Subcutaneous adipose tissue (tissue), 4 donors: Measurements from ENCODE around the gene SEC62. TPM values are rescaled to one million over a fixed set of nuclear protein-coding genes. Genes with fewer than 3 reads are reported as not detected.

ENCODE experiments used
- total RNA-seq, 4 donors: library from RNA; depleted of rRNA; stranded (reverse); fragments of >200 nt; gene quantifications; one replicate each; pipeline ENCODE4 v1.1.0, GENCODE V29; 2016
- TF ChIP-seq, protein P1 (sequence below): fragments of 450-650 bp; IDR thresholded peaks from one replicate; pipeline ENCODE4 v1.5.1; 2016; ENCODE audit warnings: low read depth, mild to moderate bottlenecking, control low read depth, antibody characterized with exemption, moderate library complexity

Gene SEC62
- total RNA-seq, 4 donors from 2014 or later, result 57.8 to 104 (median 86.1) TPM

DNA sequence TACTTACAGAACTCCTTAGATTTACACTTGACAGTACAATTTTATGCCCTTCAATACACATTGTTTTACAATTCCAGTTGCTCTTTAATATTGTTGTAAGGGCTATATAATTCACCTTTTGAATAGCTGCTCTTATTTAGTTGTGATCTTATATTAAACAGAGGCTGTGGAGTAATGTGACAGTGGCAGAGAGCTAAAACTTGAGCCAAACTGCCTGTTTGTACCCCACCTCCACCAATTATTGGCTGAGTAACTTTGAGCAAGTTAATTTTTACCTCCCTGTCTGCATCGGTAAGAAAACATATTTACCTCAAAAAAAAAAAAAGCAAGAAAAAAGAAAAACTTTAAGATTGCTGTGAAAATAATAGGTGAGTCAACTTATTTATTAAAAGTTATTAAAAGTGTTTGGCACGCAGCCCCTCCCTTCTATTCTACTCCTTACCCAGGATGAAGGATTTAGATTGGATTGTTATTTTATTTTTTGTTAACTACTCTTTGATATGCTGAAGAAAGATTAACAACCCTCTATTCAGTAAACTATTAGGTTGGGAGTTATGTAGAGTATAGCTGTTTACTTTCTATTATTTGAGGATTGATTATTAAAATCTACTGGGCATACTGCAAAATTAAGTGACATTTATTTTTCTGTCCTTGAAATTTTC, 1.7 kb downstream of the SEC62 start:
- TF ChIP-seq, protein P1, sequence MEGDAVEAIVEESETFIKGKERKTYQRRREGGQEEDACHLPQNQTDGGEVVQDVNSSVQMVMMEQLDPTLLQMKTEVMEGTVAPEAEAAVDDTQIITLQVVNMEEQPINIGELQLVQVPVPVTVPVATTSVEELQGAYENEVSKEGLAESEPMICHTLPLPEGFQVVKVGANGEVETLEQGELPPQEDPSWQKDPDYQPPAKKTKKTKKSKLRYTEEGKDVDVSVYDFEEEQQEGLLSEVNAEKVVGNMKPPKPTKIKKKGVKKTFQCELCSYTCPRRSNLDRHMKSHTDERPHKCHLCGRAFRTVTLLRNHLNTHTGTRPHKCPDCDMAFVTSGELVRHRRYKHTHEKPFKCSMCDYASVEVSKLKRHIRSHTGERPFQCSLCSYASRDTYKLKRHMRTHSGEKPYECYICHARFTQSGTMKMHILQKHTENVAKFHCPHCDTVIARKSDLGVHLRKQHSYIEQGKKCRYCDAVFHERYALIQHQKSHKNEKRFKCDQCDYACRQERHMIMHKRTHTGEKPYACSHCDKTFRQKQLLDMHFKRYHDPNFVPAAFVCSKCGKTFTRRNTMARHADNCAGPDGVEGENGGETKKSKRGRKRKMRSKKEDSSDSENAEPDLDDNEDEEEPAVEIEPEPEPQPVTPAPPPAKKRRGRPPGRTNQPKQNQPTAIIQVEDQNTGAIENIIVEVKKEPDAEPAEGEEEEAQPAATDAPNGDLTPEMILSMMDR, result no peak

DNA sequence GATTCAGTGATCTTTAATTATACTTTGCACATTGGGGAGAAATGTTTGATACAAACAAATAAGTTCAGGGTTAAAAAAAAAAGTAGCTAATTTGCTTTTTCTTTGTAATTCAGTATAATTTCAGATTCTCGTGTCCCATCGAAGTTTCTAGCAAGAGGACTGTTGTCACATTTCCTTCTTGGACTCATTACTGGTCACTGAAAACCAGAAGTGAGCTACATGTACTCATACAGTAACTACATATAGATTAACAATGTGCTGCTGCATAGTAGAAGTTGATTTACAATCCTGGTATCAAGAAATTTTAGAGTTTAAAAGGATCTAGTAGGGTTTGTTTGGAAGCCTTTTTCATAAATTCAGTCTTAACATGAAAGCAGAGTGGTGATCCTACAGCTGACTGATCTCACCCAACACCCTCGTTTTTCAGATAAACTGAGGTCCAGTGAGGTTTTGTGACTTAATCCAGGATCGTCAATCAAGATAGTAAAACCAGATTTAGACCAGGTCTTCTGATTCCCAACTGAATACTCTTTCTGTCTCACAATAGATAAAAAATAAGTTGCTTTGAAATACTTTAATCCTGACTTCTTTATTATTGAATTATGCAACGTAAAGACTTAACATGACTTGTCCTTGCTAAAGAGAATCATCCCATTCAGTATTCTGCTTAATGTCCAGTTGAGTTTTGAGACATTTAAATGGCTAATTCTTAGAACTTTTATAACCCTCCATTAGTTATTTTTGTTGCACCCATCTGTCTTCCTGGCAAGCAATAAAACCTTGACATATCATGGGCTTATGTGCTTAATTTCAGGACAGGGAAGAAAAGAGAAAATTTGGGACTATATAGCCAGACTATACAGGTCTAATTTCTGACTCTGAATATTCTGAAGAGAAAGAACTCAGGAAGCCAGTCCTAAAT, 2.8 kb downstream of the SEC62 start:
- TF ChIP-seq, protein P1, result no peak

DNA sequence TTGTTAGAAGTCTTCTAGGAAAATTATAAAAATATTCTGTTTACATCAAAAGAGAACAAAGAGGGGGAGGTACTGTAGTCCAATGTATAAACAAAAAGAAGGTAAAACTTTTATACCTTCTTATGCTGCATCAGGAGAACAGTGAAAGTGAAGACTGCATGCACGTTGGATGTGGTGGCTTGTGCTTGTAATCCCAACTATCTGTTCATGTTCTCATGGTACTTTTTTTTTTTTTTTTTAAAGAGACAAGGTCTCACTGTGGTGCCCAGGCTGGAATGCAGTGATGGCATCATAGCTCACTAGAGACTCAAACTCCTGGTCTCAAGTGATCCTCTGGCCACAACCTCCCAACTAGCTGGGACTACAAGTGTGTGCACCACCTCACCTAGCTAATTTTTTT, 4.2 kb downstream of the SEC62 start:
- TF ChIP-seq, protein P1, result no peak

- TF ChIP-seq, protein P1, result no peak
Measured at GRCh38 chr3:169971522-169971921, 4.9 kb downstream of the SEC62 start.

DNA sequence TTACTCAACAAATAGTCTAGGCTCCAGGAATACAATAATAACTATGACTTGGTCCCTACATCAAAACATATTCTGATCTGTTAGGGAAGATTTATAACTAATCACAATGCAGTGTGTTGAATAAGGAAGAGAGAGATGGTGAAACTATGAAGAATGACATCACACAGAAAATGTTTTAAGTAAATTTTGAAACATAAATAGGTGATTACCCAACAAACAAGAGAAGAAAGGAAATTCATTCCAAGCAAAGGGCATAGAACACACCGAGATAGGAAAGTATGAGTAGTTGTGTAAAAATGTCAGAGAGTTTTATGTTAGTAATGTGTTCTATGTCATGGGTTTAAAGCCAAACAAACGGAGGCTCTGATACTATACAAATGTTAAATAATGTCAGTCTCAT, 13.4 kb downstream of the SEC62 start:
- TF ChIP-seq, protein P1, result no peak

- TF ChIP-seq, protein P1, result no peak
Measured at GRCh38 chr3:169984292-169984691, 17.7 kb downstream of the SEC62 start.

DNA sequence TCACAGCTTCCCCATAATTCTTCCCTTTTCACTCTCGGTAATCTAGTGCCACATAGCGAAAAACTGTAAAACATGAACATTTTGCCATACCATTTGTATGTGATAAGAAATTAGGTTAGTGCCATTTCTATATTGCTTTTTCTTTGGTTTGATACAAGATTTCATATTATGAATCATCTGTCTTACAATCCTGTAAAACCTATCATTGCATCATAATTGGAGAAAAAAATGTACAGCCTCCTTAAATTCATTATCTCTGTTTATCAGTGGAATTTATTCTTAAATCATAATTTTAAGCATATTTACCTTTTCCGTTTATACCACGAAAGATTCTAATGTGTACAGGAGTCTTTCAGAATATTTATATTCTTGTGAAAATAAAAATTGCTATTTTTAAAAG, 23.8 kb downstream of the SEC62 start:
- TF ChIP-seq, protein P1, result no peak
